Neural progenitor cell (in vitro differentiated cells): ENCODE measurements around the gene IGLL5. TPM values are rescaled to one million over a fixed set of nuclear protein-coding genes. Genes with fewer than 3 reads are reported as not detected.
A peak's percentile ranks its signal among the peaks of the same experiment; 100 is the strongest.

Experiments
- DNase-seq: peaks from one replicate; pipeline ENCODE4 v3.0.0-alpha.2; 2016; ENCODE audit warnings: low spot score
- H2AFZ ChIP-seq: fragments of 200-600 bp; sonication (generic); replicated peaks from 2 replicates; pipeline ENCODE4 v1.6.1; 2016; ENCODE audit warnings: antibody characterized with exemption
- H3F3A ChIP-seq: fragments of 200-600 bp; sonication (generic); 2 replicates; pipeline ENCODE4 v1.6.1; 2016; ENCODE audit warnings: antibody characterized with exemption, low read depth
- H3K27ac ChIP-seq: fragments of 200-600 bp; sonication (generic); 2 replicates; pipeline ENCODE4 v1.5.1; 2016; ENCODE audit warnings: mild to moderate bottlenecking
- H3K27me3 ChIP-seq: fragments of 200-600 bp; sonication (generic); 2 replicates; pipeline ENCODE4 v1.6.1; 2016; ENCODE audit warnings: mild to moderate bottlenecking, moderate library complexity
- H3K36me3 ChIP-seq: fragments of 200-600 bp; sonication (generic); 2 replicates; pipeline ENCODE4 v1.5.1; 2016
- H3K4me1 ChIP-seq: fragments of 200-600 bp; sonication (generic); 2 replicates; pipeline ENCODE4 v1.6.1; 2016; ENCODE audit warnings: mixed run types
- H3K4me2 ChIP-seq: fragments of 200-600 bp; sonication (generic); 2 replicates; pipeline ENCODE4 v1.6.1; 2016
- H3K4me3 ChIP-seq: fragments of 200-600 bp; sonication (generic); 2 replicates; pipeline ENCODE4 v1.5.1; 2016
- H3K79me2 ChIP-seq: fragments of 200-600 bp; sonication (generic); 2 replicates; pipeline ENCODE4 v1.6.1; 2016; ENCODE audit warnings: low read depth
- H3K9ac ChIP-seq: fragments of 200-600 bp; sonication (generic); 2 replicates; pipeline ENCODE4 v1.6.1; 2016
- H3K9me3 ChIP-seq: fragments of 200-600 bp; sonication (generic); 2 replicates; pipeline ENCODE4 v1.5.1; 2016; ENCODE audit warnings: low read depth
- H4K20me1 ChIP-seq: fragments of 200-600 bp; sonication (generic); 2 replicates; pipeline ENCODE4 v1.6.1; 2016; ENCODE audit warnings: low read depth
- H3K27ac Mint-ChIP-seq: 3 replicates; pipeline ENCODE4 v1.8.0; 2021; ENCODE audit warnings: mixed read lengths
- H3K27me3 Mint-ChIP-seq: 2 replicates; pipeline ENCODE4 v1.8.0; 2022; ENCODE audit warnings: low read depth, mild to moderate bottlenecking, inconsistent platforms, moderate library complexity, mixed read lengths; ENCODE audit not compliant: insufficient read depth
- H3K36me3 Mint-ChIP-seq: 3 replicates; pipeline ENCODE4 v1.8.0; 2021; ENCODE audit warnings: mixed read lengths
- H3K4me1 Mint-ChIP-seq: 3 replicates; pipeline ENCODE4 v1.8.0; 2021; ENCODE audit warnings: mixed read lengths
- H3K4me3 Mint-ChIP-seq: 3 replicates; pipeline ENCODE4 v1.8.0; 2021; ENCODE audit warnings: mild to moderate bottlenecking, moderate library complexity, mixed read lengths
- H3K9me3 Mint-ChIP-seq: 3 replicates; pipeline ENCODE4 v1.8.0; 2020; ENCODE audit warnings: mixed read lengths
- CTCF ChIP-seq: fragments of 200-600 bp; sonication (generic); IDR thresholded peaks from 2 replicates; pipeline ENCODE4 v1.5.1; 2017; ENCODE audit warnings: antibody characterized with exemption, mild to moderate bottlenecking
- EZH2 ChIP-seq: fragments of 200-600 bp; sonication (generic); IDR thresholded peaks from 2 replicates; pipeline ENCODE4 v1.6.1; 2017; ENCODE audit warnings: antibody characterized with exemption, mild to moderate bottlenecking, moderate library complexity
- EZH2phosphoT487 ChIP-seq: fragments of 200-600 bp; sonication (generic); IDR thresholded peaks from 2 replicates; pipeline ENCODE4 v1.6.1; 2017; ENCODE audit warnings: antibody characterized with exemption
- total RNA-seq: library from RNA; depleted of rRNA; stranded (reverse); fragments of >200 nt; gene quantifications from 2 replicates; pipeline ENCODE4 v1.2.3, GENCODE V29; 2015; ENCODE audit warnings: low replicate concordance

IGLL5 gene
- total RNA-seq, 1 donor from 2014 or later = not detected

- no peaks in the 10 kb centered on the region for H3K79me2 ChIP-seq
- no peak overlapping the region for H3K27ac Mint-ChIP-seq
- no peaks in the 10 kb centered on the region for H3K36me3 Mint-ChIP-seq
- no peak overlapping the region for H3K27ac ChIP-seq
- no peaks in the 10 kb centered on the region for H3K9me3 Mint-ChIP-seq
- no peak for DNase-seq
- H3K36me3 ChIP-seq = no peaks in the 10 kb centered on the region
- no peaks in the 10 kb centered on the region for H3K4me1 ChIP-seq
- H2AFZ ChIP-seq = no peak overlapping the region
- H4K20me1 ChIP-seq = no peaks in the 10 kb centered on the region
- no peak overlapping the region for H3K9ac ChIP-seq
- no peak for TF ChIP-seq EZH2phosphoT487
- no peak for TF ChIP-seq EZH2
- no peak for TF ChIP-seq CTCF
- H3K4me3 ChIP-seq = no peak overlapping the region
- H3K4me1 Mint-ChIP-seq = peaks cover 8% of the 10 kb centered on the region
- peaks cover 5% of the 10 kb centered on the region for H3K27me3 Mint-ChIP-seq
- peaks cover 90% of the 10 kb centered on the region for H3K27me3 ChIP-seq
- no peaks in the 10 kb centered on the region for H3F3A ChIP-seq
- no peak overlapping the region for H3K4me2 ChIP-seq
- H3K9me3 ChIP-seq = no peaks in the 10 kb centered on the region
- H3K4me3 Mint-ChIP-seq = no peak overlapping the region
Observed at GRCh38 chr22:22913989-22914388, 26.4 kb downstream of the IGLL5 start.

GRCh38 chr22:22914726-22915669 is 27.4 kb downstream of the IGLL5 start:
- peaks cover 90% of the 10 kb centered on the region for H3K27me3 ChIP-seq
- no peak overlapping the region for H3K4me3 ChIP-seq
- H3K9ac ChIP-seq = no peak overlapping the region
- no peak for TF ChIP-seq EZH2
- no peak for TF ChIP-seq EZH2phosphoT487
- TF ChIP-seq CTCF = no peak
- H3K27ac ChIP-seq = no peak overlapping the region
- Mint-ChIP-seq H3K9me3 (no peaks in the 10 kb centered on the region), H3K4me1 (peaks cover 8% of the 10 kb centered on the region), H3K4me3 (no peak overlapping the region), H3K27me3 (peaks cover 5% of the 10 kb centered on the region), H3K36me3 (no peaks in the 10 kb centered on the region), H3K27ac (no peak overlapping the region)
- H3K9me3 ChIP-seq = no peaks in the 10 kb centered on the region
- DNase-seq = no peak
- no peak overlapping the region for H3K4me2 ChIP-seq
- no peak overlapping the region for H2AFZ ChIP-seq
- H3K4me1 ChIP-seq = no peaks in the 10 kb centered on the region
- no peaks in the 10 kb centered on the region for H3F3A ChIP-seq
- no peaks in the 10 kb centered on the region for H3K79me2 ChIP-seq
- no peaks in the 10 kb centered on the region for H3K36me3 ChIP-seq
- no peaks in the 10 kb centered on the region for H4K20me1 ChIP-seq

- DNase-seq = no peak
- Mint-ChIP-seq H3K36me3 (no peaks in the 10 kb centered on the region), H3K4me3 (peak overlapping the region; percentile 1), H3K27me3 (peaks cover 7% of the 10 kb centered on the region), H3K27ac (no peak overlapping the region), H3K4me1 (peaks cover 8% of the 10 kb centered on the region), H3K9me3 (no peaks in the 10 kb centered on the region)
- TF ChIP-seq CTCF (no peak), EZH2phosphoT487 (no peak), EZH2 (no peak)
- Histone ChIP-seq H3K9me3 (no peaks in the 10 kb centered on the region), H3K79me2 (no peaks in the 10 kb centered on the region), H3K4me3 (no peak overlapping the region), H3K9ac (no peak overlapping the region), H3K4me1 (no peaks in the 10 kb centered on the region), H3K36me3 (no peaks in the 10 kb centered on the region), H2AFZ (no peak overlapping the region), H4K20me1 (no peaks in the 10 kb centered on the region), H3K27me3 (peaks cover 88% of the 10 kb centered on the region), H3F3A (no peaks in the 10 kb centered on the region), H3K27ac (no peak overlapping the region), H3K4me2 (no peak overlapping the region)
Observed at GRCh38 chr22:22915670-22916035, 28.0 kb downstream of the IGLL5 start.
